IMR-90 (cell line): ENCODE data around the gene PIKFYVE. TPM values are rescaled to one million over a fixed set of nuclear protein-coding genes. Genes with fewer than 3 reads are reported as not detected.

Experiments
- ATAC-seq: fragments of 200-7000 bp; cut with Tn5 transposase; 2 replicates; pipeline ENCODE4 v1.9.1; 2020; ENCODE audit warnings: low read depth, mild to moderate bottlenecking, moderate library complexity
- BruUV-seq: library from RNA; stranded (reverse); fragments of 400-500 nt; replicated peaks from 2 replicates; lab custom pipeline; 2021; lab: Mats Ljungman, UMichigan
- CTCF ChIA-PET: fragments of 300-600 bp; formaldehyde crosslinking; extraction: SDS; loops from one replicate; lab custom pipeline; 2021; ENCODE audit warnings: antibody characterized with exemption; lab: Yijun Ruan, JAX
- POLR2A ChIA-PET: fragments of 300-600 bp; sonication (Branson Sonifier 250); formaldehyde crosslinking; loops from one replicate; lab custom pipeline; 2022; ENCODE audit warnings: antibody characterized with exemption; ENCODE audit not compliant: unreplicated experiment; lab: Charles Lee
- DNase-seq: peaks from one replicate; pipeline ENCODE4 v3.0.0; 2013
- H2AFZ ChIP-seq: replicated peaks from 2 replicates; pipeline ENCODE3; 2013; ENCODE audit warnings: low read length, mild to moderate bottlenecking; ENCODE audit not compliant: poor library complexity
- H2AK5ac ChIP-seq: 2 replicates; pipeline ENCODE4 v1.6.1; 2013; ENCODE audit warnings: low read depth, low read length, inconsistent platforms
- H2AK9ac ChIP-seq: replicated peaks from 2 replicates; pipeline ENCODE3; 2013; ENCODE audit warnings: mild to moderate bottlenecking, low read depth, low read length, moderate library complexity; ENCODE audit not compliant: poor library complexity
- H2BK120ac ChIP-seq: 2 replicates; pipeline ENCODE4 v1.6.1; 2013; ENCODE audit warnings: low read depth, low read length, inconsistent platforms
- H2BK15ac ChIP-seq: 3 replicates; pipeline ENCODE4 v1.6.1; 2013; ENCODE audit warnings: low read depth, low read length, inconsistent platforms
- H2BK20ac ChIP-seq: 2 replicates; pipeline ENCODE4 v1.6.1; 2013; ENCODE audit warnings: low read depth, mild to moderate bottlenecking, inconsistent platforms, low read length, moderate library complexity
- H2BK5ac ChIP-seq: 2 replicates; pipeline ENCODE4 v1.6.1; 2013; ENCODE audit warnings: mild to moderate bottlenecking, low read depth, low read length, inconsistent platforms; ENCODE audit not compliant: poor library complexity, severe bottlenecking
- H3K14ac ChIP-seq: replicated peaks from 2 replicates; pipeline ENCODE4 v1.6.1; 2013; ENCODE audit warnings: low read depth, low read length, inconsistent platforms
- H3K18ac ChIP-seq: 2 replicates; pipeline ENCODE4 v1.6.1; 2013; ENCODE audit warnings: low read depth, low read length, control low read depth
- H3K23ac ChIP-seq: 2 replicates; pipeline ENCODE4 v1.6.1; 2013; ENCODE audit warnings: low read depth, low read length, inconsistent platforms
- H3K27ac ChIP-seq: 2 replicates; pipeline ENCODE4 v1.5.1; 2013; ENCODE audit warnings: mild to moderate bottlenecking, control low read depth, low read length; ENCODE audit not compliant: insufficient read depth
- H3K27me3 ChIP-seq: 2 replicates; pipeline ENCODE4 v1.6.1; 2013; ENCODE audit warnings: low read length; ENCODE audit not compliant: control insufficient read depth, insufficient read depth
- H3K36me3 ChIP-seq: 2 replicates; pipeline ENCODE4 v1.6.1; 2013; ENCODE audit warnings: low read length, mixed read lengths; ENCODE audit not compliant: control insufficient read depth, insufficient read depth
- H3K4ac ChIP-seq: 2 replicates; pipeline ENCODE4 v1.6.1; 2013; ENCODE audit warnings: low read depth, low read length, inconsistent platforms
- H3K4me1 ChIP-seq: 2 replicates; pipeline ENCODE4 v1.6.1; 2013; ENCODE audit warnings: low read length, mixed read lengths; ENCODE audit not compliant: control insufficient read depth, insufficient read depth
- H3K4me2 ChIP-seq: 2 replicates; pipeline ENCODE4 v1.6.1; 2013; ENCODE audit warnings: low read depth, mild to moderate bottlenecking, control low read depth, low read length, moderate library complexity
- H3K4me3 ChIP-seq: 2 replicates; pipeline ENCODE4 v1.5.1; 2013; ENCODE audit warnings: low read depth, mild to moderate bottlenecking, control low read depth, low read length, moderate library complexity; ENCODE audit not compliant: insufficient read depth
- H3K56ac ChIP-seq: 2 replicates; pipeline ENCODE4 v1.6.1; 2013; ENCODE audit warnings: low read length, inconsistent platforms; ENCODE audit not compliant: insufficient read depth; ENCODE audit errors: extremely low read depth
- H3K79me1 ChIP-seq, 2 experiments: 2 replicates each; pipeline ENCODE4 v1.6.1; 2013; ENCODE audit warnings: low read length in 2 of 2, inconsistent platforms in 1 of 2, low read depth in 1 of 2
- H3K9ac ChIP-seq: 2 replicates; pipeline ENCODE4 v1.6.1; 2013; ENCODE audit warnings: low read depth, low read length, control low read depth
- H3K9me1 ChIP-seq: 2 replicates; pipeline ENCODE4 v1.6.1; 2013; ENCODE audit warnings: low read length, inconsistent platforms; ENCODE audit not compliant: insufficient read depth
- H3K9me3 ChIP-seq: 2 replicates; pipeline ENCODE4 v1.6.1; 2013; ENCODE audit warnings: low read length; ENCODE audit not compliant: control insufficient read depth, insufficient read depth
- H4K20me1 ChIP-seq: 2 replicates; pipeline ENCODE4 v1.6.1; 2013; ENCODE audit warnings: low read length, inconsistent platforms; ENCODE audit not compliant: insufficient read depth
- H4K5ac ChIP-seq: 2 replicates; pipeline ENCODE4 v1.6.1; 2013; ENCODE audit warnings: mild to moderate bottlenecking, low read depth, low read length, control low read depth
- H4K8ac ChIP-seq, 2 experiments: 2 replicates each; pipeline ENCODE4 v1.6.1; 2013; ENCODE audit warnings: low read depth in 2 of 2, low read length in 2 of 2, control low read depth in 1 of 2, inconsistent platforms in 1 of 2
- H4K91ac ChIP-seq: 2 replicates; pipeline ENCODE4 v1.6.1; 2013; ENCODE audit warnings: low read depth, low read length, inconsistent platforms; ENCODE audit not compliant: insufficient read depth
- BHLHE40 ChIP-seq: fragments of 150-350 bp; IDR thresholded peaks from 2 replicates; pipeline ENCODE4 v1.6.1; 2016; ENCODE audit warnings: mild to moderate bottlenecking, low read depth, low read length
- CEBPB ChIP-seq: IDR thresholded peaks from 2 replicates; pipeline ENCODE4 v1.6.1; 2012; ENCODE audit warnings: low read depth, low read length, improper control_type of control experiment
- CHD1 ChIP-seq: IDR thresholded peaks from 2 replicates; pipeline ENCODE4 v1.6.1; 2012; ENCODE audit warnings: low read depth, low read length, improper control_type of control experiment
- CTCF ChIP-seq: conservative IDR thresholded peaks from 2 replicates; pipeline ENCODE4 v1.5.1; 2012; ENCODE audit warnings: mild to moderate bottlenecking, low read depth, low read length, improper control_type of control experiment
- ELK1 ChIP-seq: fragments of 150-350 bp; IDR thresholded peaks from 2 replicates; pipeline ENCODE4 v1.6.1; 2016; ENCODE audit warnings: low read depth, mild to moderate bottlenecking, low read length, moderate library complexity, borderline replicate concordance
- FOS ChIP-seq: fragments of 150-350 bp; IDR thresholded peaks from 2 replicates; pipeline ENCODE4 v1.6.1; 2016; ENCODE audit warnings: low read depth, low read length
- MAFK ChIP-seq: IDR thresholded peaks from 2 replicates; pipeline ENCODE4 v1.6.1; 2012; ENCODE audit warnings: low read depth, low read length, improper control_type of control experiment
- MAZ ChIP-seq: IDR thresholded peaks from 2 replicates; pipeline ENCODE4 v1.6.1; 2012; ENCODE audit warnings: low read depth, mild to moderate bottlenecking, low read length, improper control_type of control experiment, moderate library complexity, borderline replicate concordance
- MXI1 ChIP-seq: IDR thresholded peaks from 2 replicates; pipeline ENCODE4 v1.6.1; 2012; ENCODE audit warnings: low read depth, mild to moderate bottlenecking, low read length, moderate library complexity, borderline replicate concordance
- POLR2A ChIP-seq: IDR thresholded peaks from 2 replicates; pipeline ENCODE4 v1.6.1; 2012; ENCODE audit warnings: mild to moderate bottlenecking, low read depth, low read length
- RAD21 ChIP-seq: IDR thresholded peaks from 2 replicates; pipeline ENCODE4 v1.6.1; 2012; ENCODE audit warnings: low read length, improper control_type of control experiment
- RCOR1 ChIP-seq: IDR thresholded peaks from 2 replicates; pipeline ENCODE4 v1.6.1; 2012; ENCODE audit warnings: mild to moderate bottlenecking, low read length, improper control_type of control experiment; ENCODE audit not compliant: insufficient replicate concordance
- RFX5 ChIP-seq: IDR thresholded peaks from 2 replicates; pipeline ENCODE4 v1.8.0; 2012; ENCODE audit warnings: low read depth, mild to moderate bottlenecking, low read length, moderate library complexity
- SMC3 ChIP-seq: fragments of 150-350 bp; IDR thresholded peaks from 2 replicates; pipeline ENCODE4 v1.6.1; 2016; ENCODE audit warnings: low read depth, mild to moderate bottlenecking, antibody characterized with exemption, low read length, moderate library complexity
- USF2 ChIP-seq: fragments of 150-350 bp; IDR thresholded peaks from 2 replicates; pipeline ENCODE4 v1.6.1; 2017; ENCODE audit warnings: mild to moderate bottlenecking, antibody characterized with exemption, low read length, low read depth
- WGBS, 2 experiments: methylation state at CpG; one replicate each; pipeline versions ENCODE4 v1.1.5 to v1.1.7; 2013; ENCODE audit warnings: missing lambda C conversion rate in 2 of 2; ENCODE audit not compliant: insufficient read length in 1 of 2; ENCODE audit errors: extremely low coverage in 2 of 2; 5-methylcytosine and 5-hydroxymethylcytosine counted together
- dilution Hi-C: fragments of 300-500 bp; cut with HindIII; formaldehyde crosslinking; loops from one replicate; pipeline ENCODE4 v1.14.3; 2018; ENCODE audit warnings: low sequenced_read_pairs; ENCODE audit not compliant: unreplicated experiment
- in situ Hi-C: fragments of 300-500 bp; cut with MboI; formaldehyde crosslinking; loops from 3 replicates; pipeline ENCODE4 v1.14.3; 2019; ENCODE audit warnings: low sequenced_read_pairs, inconsistent platforms, mixed read lengths
- intact Hi-C: fragments of 100-400 bp; cut with micrococcal nuclease; formaldehyde crosslinking; loops from 2 replicates; pipeline ENCODE4 v1.10.0; 2022
- polyA plus RNA-seq, 3 experiments: library from polyadenylated mRNA; depleted of rRNA; stranded (reverse); fragments of >200 nt; gene quantifications; 2 replicates each; pipeline ENCODE4 v1.2.3, GENCODE V29; 2012; ENCODE audit warnings: low replicate concordance in 1 of 3
- total RNA-seq: library from RNA; depleted of rRNA; stranded (reverse); fragments of >200 nt; gene quantifications from 2 replicates; pipeline ENCODE4 v1.2.3, GENCODE V29; 2012

The PIKFYVE gene
- total and polyA plus RNA-seq, 2 of the 4 experiments (the other 2 are of a cell fraction), result 9.3 to 34.6 TPM

- Histone ChIP-seq H2AK9ac (no peak overlapping the region), H2BK120ac (no peak overlapping the region), H3K23ac (no peak overlapping the region), H3K18ac (no peak overlapping the region), H3K9ac (no peak overlapping the region), H3K56ac (no peak overlapping the region), H3K14ac (no peak overlapping the region), H3K4ac (no peak overlapping the region), H4K5ac (no peak overlapping the region), H2BK20ac (no peak overlapping the region), H3K4me2 (no peak overlapping the region), H2AFZ (no peak overlapping the region), H3K9me1 (no peaks in the 10 kb centered on the region), H3K4me1 (no peaks in the 10 kb centered on the region), H4K91ac (no peak overlapping the region), H2BK5ac (no peak overlapping the region), H3K27me3 (no peaks in the 10 kb centered on the region; the same call in 1 of the 2 replicates), H2AK5ac (no peak overlapping the region), H4K20me1 (no peaks in the 10 kb centered on the region), H3K4me3 (no peak overlapping the region), H3K79me1 (no peaks in the 10 kb centered on the region; a peak in 2 of 4 replicates), H3K9me3 (no peaks in the 10 kb centered on the region), H2BK15ac (no peak overlapping the region), H3K36me3 (peaks cover 13% of the 10 kb centered on the region), H4K8ac (no peak overlapping the region), H3K27ac (no peak overlapping the region)
- POLR2A ChIA-PET, result no interaction called here
- CTCF ChIA-PET, result no interaction called here
- no peak for DNase-seq
- no peak for ATAC-seq
- dilution Hi-C loops, result no loop called here
- WGBS, 2 experiments, result 100% methylated on average over 1 of the region's 10 CpGs; no CpG with 5 or more reads in 1 of the 2 experiments
- BruUV-seq, result no TSS peak
- intact Hi-C loops, result loop anchor here (10.0 kb wide), 1 partner anchor 184 kb away; no protein-coding TSS in a partner anchor
- in situ Hi-C loops, result no loop called here
- TF ChIP-seq POLR2A (no peak), MAFK (no peak), ELK1 (no peak), MXI1 (no peak), RAD21 (no peak), CTCF (no peak), BHLHE40 (no peak), RFX5 (no peak), FOS (no peak), CEBPB (no peak), MAZ (no peak), SMC3 (no peak), USF2 (no peak), CHD1 (no peak), RCOR1 (no peak)
Observed at GRCh38 chr2:208358758-208359631, 92.9 kb downstream of the PIKFYVE start.
